Suprapubic skin (tissue), 3 donors: Measurements from ENCODE around the gene POMGNT2.

Experiments used
- CTCF ChIP-seq, 2 donors: fragments of 200-600 bp in 1 of 2; fragments of 450-650 bp in 1 of 2; sonication (generic) in 1 of 2; IDR thresholded peaks; one replicate each; pipeline ENCODE4 v1.5.1; 2016 to 2019; ENCODE audit warnings: antibody characterized with exemption in 2 of 2, mild to moderate bottlenecking in 1 of 2, moderate library complexity in 1 of 2
- POLR2AphosphoS5 ChIP-seq, 3 donors: sonication (generic); formaldehyde crosslinking; IDR thresholded peaks; one replicate each; pipeline ENCODE4 v1.6.1; 2017; ENCODE audit warnings: antibody characterized with exemption in 3 of 3

DNA sequence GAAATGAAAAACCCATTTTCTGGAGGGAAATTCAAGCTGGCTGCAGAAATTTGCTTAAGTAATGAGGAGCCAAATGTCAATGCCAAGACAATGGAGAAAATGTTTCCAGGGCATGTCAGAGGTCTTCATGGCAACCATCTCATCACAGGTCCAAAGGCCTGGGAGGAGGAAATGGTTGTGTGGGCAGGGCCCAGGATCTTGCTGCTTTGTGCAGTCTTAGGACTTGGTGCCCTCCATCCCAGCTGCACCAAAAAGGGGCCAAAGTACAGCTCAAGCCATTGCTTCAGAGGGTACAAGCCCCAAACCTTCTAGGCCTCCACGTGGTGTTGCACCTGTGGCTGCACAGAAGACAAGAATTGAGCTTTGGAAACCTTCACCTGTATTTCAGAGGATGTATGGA is 59.3 kb downstream of the POMGNT2 start:
- TF ChIP-seq CTCF (IDR thresholded peaks at IDR 0.05) (no peak), POLR2AphosphoS5 (IDR thresholded peaks at IDR 0.05) (no peak)
